CD14-positive monocyte (primary cell): Measurements from ENCODE around the gene FYB2. TPM values are rescaled to one million over a fixed set of nuclear protein-coding genes. Genes with fewer than 3 reads are reported as not detected.

Source experiments
- DNase-seq, 3 donors: peaks; one replicate each; pipeline ENCODE4 v3.0.0-alpha.2; 2011 to 2022
- H2AFZ ChIP-seq: 2 replicates; pipeline ENCODE4 v1.6.0; 2012; ENCODE audit warnings: mild to moderate bottlenecking, low read depth, low read length, inconsistent platforms; ENCODE audit not compliant: insufficient read depth, poor library complexity, severe bottlenecking
- H3K27ac ChIP-seq, 2 donors: 1 replicate in 1 of 2; 2 replicates in 1 of 2; pipeline ENCODE4 v1.5.1; 2012 to 2013; ENCODE audit warnings: low read length in 2 of 2, control low read depth in 1 of 2, inconsistent platforms in 1 of 2, low read depth in 1 of 2, mild to moderate bottlenecking in 1 of 2
- H3K27me3 ChIP-seq, 2 donors: one replicate each; pipeline versions ENCODE4 v1.6.0 to v1.6.1; 2011 to 2013; ENCODE audit warnings: low read length in 2 of 2; ENCODE audit not compliant: control insufficient read depth in 2 of 2, insufficient read depth in 2 of 2
- H3K36me3 ChIP-seq, 2 donors: replicated peaks in 1 of 2; 1 replicate in 1 of 2; 2 replicates in 1 of 2; pipeline versions ENCODE4 v1.5.1 to v1.6.1; 2012 to 2013; ENCODE audit warnings: low read length in 2 of 2, control low read depth in 1 of 2, inconsistent platforms in 1 of 2, mild to moderate bottlenecking in 1 of 2; ENCODE audit not compliant: insufficient read depth in 2 of 2, control insufficient read depth in 1 of 2
- H3K4me1 ChIP-seq, 2 donors: 1 replicate in 1 of 2; 2 replicates in 1 of 2; pipeline versions ENCODE4 v1.5.1 to v1.6.1; 2012 to 2013; ENCODE audit warnings: low read length in 2 of 2, control low read depth in 1 of 2, inconsistent platforms in 1 of 2, mild to moderate bottlenecking in 1 of 2, moderate library complexity in 1 of 2; ENCODE audit not compliant: insufficient read depth in 2 of 2, control insufficient read depth in 1 of 2
- H3K4me2 ChIP-seq: replicated peaks from 2 replicates; pipeline ENCODE3; 2012; ENCODE audit warnings: low read length, moderate library complexity, mild to moderate bottlenecking; ENCODE audit not compliant: poor library complexity, severe bottlenecking; ENCODE audit errors: extremely low read depth
- H3K4me3 ChIP-seq, 3 experiments: fragments of 200-600 bp in 1 of 3; sonication (generic) in 1 of 3; replicated peaks in 1 of 3; 1 replicate in 2 of 3; 2 replicates in 1 of 3; pipeline ENCODE4 v1.5.1; 2011 to 2013; ENCODE audit warnings: low read length in 3 of 3, mild to moderate bottlenecking in 3 of 3, control low read depth in 2 of 3, low read depth in 2 of 3, inconsistent platforms in 1 of 3, moderate library complexity in 1 of 3
- H3K79me2 ChIP-seq: 2 replicates; pipeline ENCODE4 v1.6.0; 2012; ENCODE audit warnings: mild to moderate bottlenecking, control low read depth, inconsistent platforms, low read length, moderate library complexity; ENCODE audit not compliant: insufficient read depth
- H3K9ac ChIP-seq: 2 replicates; pipeline ENCODE4 v1.6.0; 2017; ENCODE audit warnings: low read length, mild to moderate bottlenecking; ENCODE audit not compliant: insufficient read depth, poor library complexity, severe bottlenecking
- H3K9me3 ChIP-seq, 2 donors: replicated peaks in 1 of 2; 1 replicate in 1 of 2; 2 replicates in 1 of 2; pipeline versions ENCODE4 v1.5.1 to v1.6.1; 2012 to 2013; ENCODE audit warnings: low read length in 2 of 2, control low read depth in 1 of 2; ENCODE audit not compliant: control insufficient read depth in 1 of 2, insufficient read depth in 1 of 2
- H4K20me1 ChIP-seq: 2 replicates; pipeline ENCODE4 v1.6.0; 2012; ENCODE audit warnings: mild to moderate bottlenecking, low read length, control low read depth, moderate library complexity; ENCODE audit not compliant: insufficient read depth
- H3K27ac Mint-ChIP-seq, 7 donors: one replicate each; pipeline ENCODE4 v1.8.0; 2020; ENCODE audit warnings: mild to moderate bottlenecking in 7 of 7, mixed read lengths in 7 of 7, moderate library complexity in 6 of 7, inconsistent platforms in 2 of 7
- H3K27me3 Mint-ChIP-seq, 3 donors: one replicate each; pipeline ENCODE4 v1.8.0; 2021 to 2022; ENCODE audit warnings: low read depth in 3 of 3, mild to moderate bottlenecking in 3 of 3, mixed read lengths in 3 of 3, moderate library complexity in 3 of 3, inconsistent platforms in 1 of 3
- H3K36me3 Mint-ChIP-seq, 2 donors: one replicate each; pipeline ENCODE4 v1.8.0; 2020; ENCODE audit warnings: mixed read lengths in 2 of 2, inconsistent platforms in 1 of 2, mild to moderate bottlenecking in 1 of 2
- H3K4me1 Mint-ChIP-seq: one replicate; pipeline ENCODE4 v1.8.0; 2020; ENCODE audit warnings: mild to moderate bottlenecking, mixed read lengths
- H3K4me3 Mint-ChIP-seq, 2 donors: one replicate each; pipeline ENCODE4 v1.8.0; 2020; ENCODE audit warnings: mild to moderate bottlenecking in 2 of 2, mixed read lengths in 2 of 2, moderate library complexity in 1 of 2
- H3K9me3 Mint-ChIP-seq, 7 donors: one replicate each; pipeline ENCODE4 v1.8.0; 2020 to 2022; ENCODE audit warnings: mixed read lengths in 7 of 7, mild to moderate bottlenecking in 6 of 7, moderate library complexity in 6 of 7, inconsistent platforms in 2 of 7
- CTCF ChIP-seq: fragments of 200-600 bp; IDR thresholded peaks from one replicate; pipeline ENCODE4 v1.8.0; 2022; ENCODE audit warnings: antibody characterized with exemption, mild to moderate bottlenecking
- WGBS: methylation state at CpG from one replicate; pipeline ENCODE4 v1.1.5; 2013; ENCODE audit warnings: missing lambda C conversion rate; ENCODE audit not compliant: insufficient coverage; 5-methylcytosine and 5-hydroxymethylcytosine counted together
- intact Hi-C, 2 donors: fragments of 100-400 bp; cut with micrococcal nuclease; formaldehyde crosslinking; loops; one replicate each; pipeline versions ENCODE4 v1.15.0 to v1.15.1; 2023
- polyA plus RNA-seq, 3 donors: library from polyadenylated mRNA; depleted of rRNA in 1 of 3; unstranded in 2 of 3; stranded (reverse) in 1 of 3; fragments of 300-500 nt in 2 of 3; fragments of >200 nt in 1 of 3; fragmentation: Illumina TruSeq in 2 of 3; gene quantifications; 1 replicate in 2 of 3; 2 replicates in 1 of 3; pipeline ENCODE4 v1.2.3, GENCODE V29; 2012 to 2021

Gene FYB2
- polyA plus RNA-seq, 3 donors, result not detected

- Histone ChIP-seq H4K20me1 (no peaks in the 10 kb centered on the region), H3K27me3 (peaks cover 0 to 2% of the 10 kb centered on the region in 2 donors), H2AFZ (no peak overlapping the region), H3K4me2 (no peak overlapping the region), H3K9me3 (no peaks in the 10 kb centered on the region), H3K9ac (no peak overlapping the region), H3K36me3 (no peaks in the 10 kb centered on the region), H3K4me1 (no peaks in the 10 kb centered on the region), H3K4me3 (no peak overlapping the region), H3K79me2 (no peaks in the 10 kb centered on the region), H3K27ac (no peak overlapping the region)
- H3K4me3 Mint-ChIP-seq, result no peak overlapping the region
- 63% methylated on average over 1 of the region's 2 CpGs for WGBS
- peaks cover 0 to 6% (median 0%) of the 10 kb centered on the region in 7 donors for H3K9me3 Mint-ChIP-seq
- no peaks in the 10 kb centered on the region for H3K36me3 Mint-ChIP-seq
- peaks cover 2 to 3% (median 2%) of the 10 kb centered on the region in 3 donors for H3K27me3 Mint-ChIP-seq
- no peaks in the 10 kb centered on the region for H3K4me1 Mint-ChIP-seq
- H3K27ac Mint-ChIP-seq, result no peak overlapping the region
- DNase-seq, result no peak
- TF ChIP-seq CTCF, result no peak
- intact Hi-C loops, result no loop called here
Observed at GRCh38 chr1:56850411-56850810, 31.2 kb upstream of the FYB2 start.

- TF ChIP-seq CTCF, result no peak
- H3K27ac ChIP-seq, result no peak overlapping the region
- no peak overlapping the region for H3K4me3 ChIP-seq
- no peaks in the 10 kb centered on the region for H3K9me3 ChIP-seq
- H3K4me2 ChIP-seq, result no peak overlapping the region
- peaks cover 2 to 3% (median 2%) of the 10 kb centered on the region in 3 donors for H3K27me3 Mint-ChIP-seq
- no peak overlapping the region for H2AFZ ChIP-seq
- no peak overlapping the region for H3K4me3 Mint-ChIP-seq
- peaks cover 0 to 6% (median under 1%) of the 10 kb centered on the region in 7 donors for H3K9me3 Mint-ChIP-seq
- 97% methylated on average over 6 of the region's 7 CpGs for WGBS
- intact Hi-C loops, result no loop called here
- H3K4me1 ChIP-seq, result no peaks in the 10 kb centered on the region
- no peaks in the 10 kb centered on the region for H3K27me3 ChIP-seq
- DNase-seq, result no peak
- H3K9ac ChIP-seq, result no peak overlapping the region
- H3K27ac Mint-ChIP-seq, result no peak overlapping the region
- no peaks in the 10 kb centered on the region for H3K4me1 Mint-ChIP-seq
- H3K79me2 ChIP-seq, result no peaks in the 10 kb centered on the region
- H4K20me1 ChIP-seq, result no peaks in the 10 kb centered on the region
- no peaks in the 10 kb centered on the region for H3K36me3 ChIP-seq
- H3K36me3 Mint-ChIP-seq, result no peaks in the 10 kb centered on the region
Observed at GRCh38 chr1:56849750-56850149, 30.5 kb upstream of the FYB2 start.
